K562 (cell line): ENCODE measurements around the gene MOB3C. TPM values are rescaled to one million over a fixed set of nuclear protein-coding genes. Genes with fewer than 3 reads are reported as not detected.

ENCODE experiments used
- CREM ChIP-seq: IDR thresholded peaks from 2 replicates; pipeline ENCODE4 v1.6.1; 2014; ENCODE audit warnings: antibody characterized with exemption, low read depth
- CTBP1 ChIP-seq: fragments of 450-650 bp; IDR thresholded peaks from 2 replicates; pipeline ENCODE4 v1.6.1; 2016; ENCODE audit warnings: borderline replicate concordance
- GATAD2A ChIP-seq: fragments of 450-650 bp; IDR thresholded peaks from 2 replicates; pipeline ENCODE4 v1.6.1; 2017
- HCFC1 ChIP-seq: IDR thresholded peaks from 2 replicates; pipeline ENCODE4 v1.6.1; 2012; ENCODE audit warnings: low read depth, low read length, improper control_type of control experiment
- RAD21 ChIP-seq, 2 experiments: fragments of 250-450 bp in 1 of 2; fragments of 450-650 bp in 1 of 2; sonication (Bioruptor Pico) in 1 of 2; formaldehyde crosslinking in 1 of 2; IDR thresholded peaks in 1 of 2; conservative IDR thresholded peaks in 1 of 2; 2 replicates each; pipeline versions ENCODE4 v1.4.0 to v1.8.0; 2020 to 2022; ENCODE audit warnings: mild to moderate bottlenecking in 2 of 2, moderate library complexity in 1 of 2
- REST ChIP-seq, 2 experiments: fragments of 450-650 bp; formaldehyde crosslinking in 1 of 2; IDR thresholded peaks; 2 replicates each; pipeline versions ENCODE4 v1.4.0 to v1.6.1; 2014 to 2020; ENCODE audit warnings: mild to moderate bottlenecking in 2 of 2, borderline replicate concordance in 1 of 2, low read depth in 1 of 2
- SMC3 ChIP-seq: conservative IDR thresholded peaks from 2 replicates; pipeline ENCODE4 v1.6.1; 2011; ENCODE audit warnings: low read depth, low read length, improper control_type of control experiment; ENCODE audit not compliant: insufficient read depth
- TBL1XR1 ChIP-seq, 2 experiments: IDR thresholded peaks; 2 replicates each; pipeline ENCODE4 v1.6.1; 2012; ENCODE audit warnings: improper control_type of control experiment in 2 of 2, low read length in 2 of 2, mild to moderate bottlenecking in 1 of 2
- TCFL5 ChIP-seq: fragments of 250-450 bp; sonication (Bioruptor Pico); conservative IDR thresholded peaks from 2 replicates; pipeline ENCODE4 v1.6.1; 2021; ENCODE audit warnings: mild to moderate bottlenecking, moderate library complexity, matching md5 sums
- ZNF134 ChIP-seq: fragments of 250-450 bp; sonication (Bioruptor Pico); conservative IDR thresholded peaks from 2 replicates; pipeline ENCODE4 v1.4.0; 2020
- ZNF695 ChIP-seq: fragments of 450-650 bp; formaldehyde crosslinking; IDR thresholded peaks from 2 replicates; pipeline ENCODE4 v1.4.0; 2020; ENCODE audit warnings: mild to moderate bottlenecking, moderate library complexity
- ZNF766 ChIP-seq: fragments of 200-800 bp; sonication (Bioruptor generic); conservative IDR thresholded peaks from 2 replicates; pipeline ENCODE4 v1.6.1; 2016; ENCODE audit warnings: missing genetic modification characterization, missing compliant biosample characterization
- polyA plus RNA-seq, 8 experiments: library from polyadenylated mRNA; depleted of rRNA in 4 of 8; stranded (reverse) in 5 of 8; unstranded in 3 of 8; fragments of >200 nt; fragmentation: Nextera tagmentation in 2 of 8; fragmentation: Illumina TruSeq in 1 of 8; extraction: Ambion mirVana in 2 of 8; extraction: Trizol in 1 of 8; gene quantifications; 2 replicates each; pipeline versions ENCODE4 v1.2.1 to v1.2.3, GENCODE V29; 2011 to 2014; ENCODE audit warnings: inconsistent platforms in 1 of 8, missing spikeins in 1 of 8
- total RNA-seq, 7 experiments: library from RNA; depleted of rRNA in 6 of 7; stranded (reverse); fragments of >200 nt in 6 of 7; fragmentation: Illumina TruSeq in 2 of 7; extraction: Trizol in 2 of 7; gene quantifications; 2 replicates each; pipeline versions ENCODE4 v1.2.1 to v1.2.3, GENCODE V29; 2011 to 2021; ENCODE audit warnings: low replicate concordance in 1 of 7
- TF ChIP-seq, protein P1 (sequence below): IDR thresholded peaks from 2 replicates; pipeline ENCODE4 v1.6.1; 2011; ENCODE audit warnings: borderline replicate concordance, low read depth, mild to moderate bottlenecking, moderate library complexity, low read length; ENCODE audit not compliant: insufficient read depth, poor library complexity, severe bottlenecking
- TF ChIP-seq, protein P2 (sequence below): fragments of 450-650 bp; formaldehyde crosslinking; IDR thresholded peaks from 2 replicates; pipeline ENCODE4 v1.4.0; 2020; ENCODE audit warnings: mild to moderate bottlenecking, moderate library complexity
- TF ChIP-seq, protein P3 (sequence below): fragments of 450-650 bp; formaldehyde crosslinking; IDR thresholded peaks from 2 replicates; pipeline ENCODE4 v1.4.0; 2020; ENCODE audit warnings: mild to moderate bottlenecking, moderate library complexity

Gene MOB3C
- total and polyA plus RNA-seq, 9 of the 15 experiments (the other 6 are each of a cell fraction or from before 2014, with no cell fraction given): 1.0 to 7.5 (median 3.7) TPM

- TF ChIP-seq, protein P1, sequence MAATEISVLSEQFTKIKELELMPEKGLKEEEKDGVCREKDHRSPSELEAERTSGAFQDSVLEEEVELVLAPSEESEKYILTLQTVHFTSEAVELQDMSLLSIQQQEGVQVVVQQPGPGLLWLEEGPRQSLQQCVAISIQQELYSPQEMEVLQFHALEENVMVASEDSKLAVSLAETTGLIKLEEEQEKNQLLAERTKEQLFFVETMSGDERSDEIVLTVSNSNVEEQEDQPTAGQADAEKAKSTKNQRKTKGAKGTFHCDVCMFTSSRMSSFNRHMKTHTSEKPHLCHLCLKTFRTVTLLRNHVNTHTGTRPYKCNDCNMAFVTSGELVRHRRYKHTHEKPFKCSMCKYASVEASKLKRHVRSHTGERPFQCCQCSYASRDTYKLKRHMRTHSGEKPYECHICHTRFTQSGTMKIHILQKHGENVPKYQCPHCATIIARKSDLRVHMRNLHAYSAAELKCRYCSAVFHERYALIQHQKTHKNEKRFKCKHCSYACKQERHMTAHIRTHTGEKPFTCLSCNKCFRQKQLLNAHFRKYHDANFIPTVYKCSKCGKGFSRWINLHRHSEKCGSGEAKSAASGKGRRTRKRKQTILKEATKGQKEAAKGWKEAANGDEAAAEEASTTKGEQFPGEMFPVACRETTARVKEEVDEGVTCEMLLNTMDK: no peak
- TF ChIP-seq ZNF695 (CRISPR knock-in tag) (no peak), HCFC1 (no peak), TBL1XR1 (IDR thresholded peaks at IDR 0.05; ENCODE audit: low read length in 2 of 2) (no peak), REST (IDR thresholded peaks at IDR 0.05; ENCODE audit: borderline replicate concordance) (peak; percentile 71; the same call in 1 of the 2 replicates), REST (CRISPR knock-in tag; IDR thresholded peaks at IDR 0.05; ENCODE audit: low read depth) (no peak), ZNF766 (no peak), CREM (peak; percentile 15; the same call in 1 of the 2 replicates), GATAD2A (no peak), SMC3 (peak; percentile 64), CTBP1 (0 out of 2 replicates have a peak, but pooled peaks have one; percentile 33), TCFL5 (CRISPR knock-in tag) (no peak), RAD21 (CRISPR knock-in tag; conservative IDR thresholded peaks at IDR 0.05 in 1 of 2, IDR thresholded peaks at IDR 0.05 in 1 of 2) (peak; percentile 78 to 92), ZNF134 (CRISPR knock-in tag) (no peak)
- TF ChIP-seq, protein P2, sequence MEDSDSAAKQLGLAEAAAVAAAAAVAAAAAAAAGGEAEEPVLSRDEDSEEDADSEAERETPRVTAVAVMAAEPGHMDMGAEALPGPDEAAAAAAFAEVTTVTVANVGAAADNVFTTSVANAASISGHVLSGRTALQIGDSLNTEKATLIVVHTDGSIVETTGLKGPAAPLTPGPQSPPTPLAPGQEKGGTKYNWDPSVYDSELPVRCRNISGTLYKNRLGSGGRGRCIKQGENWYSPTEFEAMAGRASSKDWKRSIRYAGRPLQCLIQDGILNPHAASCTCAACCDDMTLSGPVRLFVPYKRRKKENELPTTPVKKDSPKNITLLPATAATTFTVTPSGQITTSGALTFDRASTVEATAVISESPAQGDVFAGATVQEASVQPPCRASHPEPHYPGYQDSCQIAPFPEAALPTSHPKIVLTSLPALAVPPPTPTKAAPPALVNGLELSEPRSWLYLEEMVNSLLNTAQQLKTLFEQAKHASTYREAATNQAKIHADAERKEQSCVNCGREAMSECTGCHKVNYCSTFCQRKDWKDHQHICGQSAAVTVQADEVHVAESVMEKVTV (CRISPR knock-in tag): peak; percentile 62; the same call in 1 of the 2 replicates
- TF ChIP-seq, protein P3, sequence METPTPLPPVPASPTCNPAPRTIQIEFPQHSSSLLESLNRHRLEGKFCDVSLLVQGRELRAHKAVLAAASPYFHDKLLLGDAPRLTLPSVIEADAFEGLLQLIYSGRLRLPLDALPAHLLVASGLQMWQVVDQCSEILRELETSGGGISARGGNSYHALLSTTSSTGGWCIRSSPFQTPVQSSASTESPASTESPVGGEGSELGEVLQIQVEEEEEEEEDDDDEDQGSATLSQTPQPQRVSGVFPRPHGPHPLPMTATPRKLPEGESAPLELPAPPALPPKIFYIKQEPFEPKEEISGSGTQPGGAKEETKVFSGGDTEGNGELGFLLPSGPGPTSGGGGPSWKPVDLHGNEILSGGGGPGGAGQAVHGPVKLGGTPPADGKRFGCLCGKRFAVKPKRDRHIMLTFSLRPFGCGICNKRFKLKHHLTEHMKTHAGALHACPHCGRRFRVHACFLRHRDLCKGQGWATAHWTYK (CRISPR knock-in tag): no peak
Observed at GRCh38 chr1:46622344-46622743, 5.7 kb upstream of the MOB3C start (continued).
